ENCODE measurements around the gene ZNF699. TPM values are rescaled to one million over a fixed set of nuclear protein-coding genes. Genes with fewer than 3 reads are reported as not detected.

Gene ZNF699
- total and polyA plus RNA-seq, 2 experiments from 2014 or later = 3.0 to 11.8 TPM

- no peak for DNase-seq (ENCODE audit: low spot score)
- H3K27ac ChIP-seq (ENCODE audit: low read depth) = no peak overlapping the region
Observed at GRCh38 chr19:9306443-9306842, 3.2 kb downstream of the ZNF699 start.

More at GRCh38 chr19:9306443-9306842, 3.2 kb downstream of the ZNF699 start:
- no peak overlapping the region for H3K4me2 ChIP-seq
- no peaks in the 10 kb centered on the region for H3K4me1 ChIP-seq (ENCODE audit: insufficient read depth)
- Mint-ChIP-seq H3K9me3 (peaks cover 59% of the 10 kb centered on the region), H3K36me3 (ENCODE audit: low read depth) (peaks cover 42% of the 10 kb centered on the region), H3K4me3 (no peak overlapping the region), H3K27ac (no peak overlapping the region), H3K27me3 (ENCODE audit: insufficient read depth, low read depth, poor library complexity) (peaks cover 9% of the 10 kb centered on the region), H3K4me1 (no peaks in the 10 kb centered on the region)
- ATAC-seq = no peak
- H3K36me3 ChIP-seq (ENCODE audit: insufficient read depth) = peaks cover 2% of the 10 kb centered on the region
- no peak overlapping the region for H2AFZ ChIP-seq
- TF ChIP-seq REST (IDR thresholded peaks at IDR 0.05; ENCODE audit: unreplicated experiment) (no peak), NANOG (IDR thresholded peaks at IDR 0.05; ENCODE audit: borderline replicate concordance) (no peak), ZNF331 (CRISPR knock-in tag; IDR thresholded peaks at IDR 0.05; ENCODE audit: low read depth) (no peak), POLR2AphosphoS5 (IDR thresholded peaks at IDR 0.05; ENCODE audit: low read depth) (no peak), JUNB (IDR thresholded peaks at IDR 0.05; ENCODE audit: unreplicated experiment) (no peak), CTCF (conservative IDR thresholded peaks at IDR 0.05; ENCODE audit: low read depth in 2 of 2) (no peak), EZH2phosphoT487 (IDR thresholded peaks at IDR 0.05; ENCODE audit: unreplicated experiment) (no peak), EZH2 (IDR thresholded peaks at IDR 0.05; ENCODE audit: low read depth, unreplicated experiment) (no peak), ZNF114 (CRISPR knock-in tag; IDR thresholded peaks at IDR 0.05) (no peak), CREB1 (CRISPR knock-in tag; IDR thresholded peaks at IDR 0.05; ENCODE audit: low read depth) (no peak), STAT1 (IDR thresholded peaks at IDR 0.05; ENCODE audit: unreplicated experiment) (no peak)
- TF ChIP-seq, protein P1, sequence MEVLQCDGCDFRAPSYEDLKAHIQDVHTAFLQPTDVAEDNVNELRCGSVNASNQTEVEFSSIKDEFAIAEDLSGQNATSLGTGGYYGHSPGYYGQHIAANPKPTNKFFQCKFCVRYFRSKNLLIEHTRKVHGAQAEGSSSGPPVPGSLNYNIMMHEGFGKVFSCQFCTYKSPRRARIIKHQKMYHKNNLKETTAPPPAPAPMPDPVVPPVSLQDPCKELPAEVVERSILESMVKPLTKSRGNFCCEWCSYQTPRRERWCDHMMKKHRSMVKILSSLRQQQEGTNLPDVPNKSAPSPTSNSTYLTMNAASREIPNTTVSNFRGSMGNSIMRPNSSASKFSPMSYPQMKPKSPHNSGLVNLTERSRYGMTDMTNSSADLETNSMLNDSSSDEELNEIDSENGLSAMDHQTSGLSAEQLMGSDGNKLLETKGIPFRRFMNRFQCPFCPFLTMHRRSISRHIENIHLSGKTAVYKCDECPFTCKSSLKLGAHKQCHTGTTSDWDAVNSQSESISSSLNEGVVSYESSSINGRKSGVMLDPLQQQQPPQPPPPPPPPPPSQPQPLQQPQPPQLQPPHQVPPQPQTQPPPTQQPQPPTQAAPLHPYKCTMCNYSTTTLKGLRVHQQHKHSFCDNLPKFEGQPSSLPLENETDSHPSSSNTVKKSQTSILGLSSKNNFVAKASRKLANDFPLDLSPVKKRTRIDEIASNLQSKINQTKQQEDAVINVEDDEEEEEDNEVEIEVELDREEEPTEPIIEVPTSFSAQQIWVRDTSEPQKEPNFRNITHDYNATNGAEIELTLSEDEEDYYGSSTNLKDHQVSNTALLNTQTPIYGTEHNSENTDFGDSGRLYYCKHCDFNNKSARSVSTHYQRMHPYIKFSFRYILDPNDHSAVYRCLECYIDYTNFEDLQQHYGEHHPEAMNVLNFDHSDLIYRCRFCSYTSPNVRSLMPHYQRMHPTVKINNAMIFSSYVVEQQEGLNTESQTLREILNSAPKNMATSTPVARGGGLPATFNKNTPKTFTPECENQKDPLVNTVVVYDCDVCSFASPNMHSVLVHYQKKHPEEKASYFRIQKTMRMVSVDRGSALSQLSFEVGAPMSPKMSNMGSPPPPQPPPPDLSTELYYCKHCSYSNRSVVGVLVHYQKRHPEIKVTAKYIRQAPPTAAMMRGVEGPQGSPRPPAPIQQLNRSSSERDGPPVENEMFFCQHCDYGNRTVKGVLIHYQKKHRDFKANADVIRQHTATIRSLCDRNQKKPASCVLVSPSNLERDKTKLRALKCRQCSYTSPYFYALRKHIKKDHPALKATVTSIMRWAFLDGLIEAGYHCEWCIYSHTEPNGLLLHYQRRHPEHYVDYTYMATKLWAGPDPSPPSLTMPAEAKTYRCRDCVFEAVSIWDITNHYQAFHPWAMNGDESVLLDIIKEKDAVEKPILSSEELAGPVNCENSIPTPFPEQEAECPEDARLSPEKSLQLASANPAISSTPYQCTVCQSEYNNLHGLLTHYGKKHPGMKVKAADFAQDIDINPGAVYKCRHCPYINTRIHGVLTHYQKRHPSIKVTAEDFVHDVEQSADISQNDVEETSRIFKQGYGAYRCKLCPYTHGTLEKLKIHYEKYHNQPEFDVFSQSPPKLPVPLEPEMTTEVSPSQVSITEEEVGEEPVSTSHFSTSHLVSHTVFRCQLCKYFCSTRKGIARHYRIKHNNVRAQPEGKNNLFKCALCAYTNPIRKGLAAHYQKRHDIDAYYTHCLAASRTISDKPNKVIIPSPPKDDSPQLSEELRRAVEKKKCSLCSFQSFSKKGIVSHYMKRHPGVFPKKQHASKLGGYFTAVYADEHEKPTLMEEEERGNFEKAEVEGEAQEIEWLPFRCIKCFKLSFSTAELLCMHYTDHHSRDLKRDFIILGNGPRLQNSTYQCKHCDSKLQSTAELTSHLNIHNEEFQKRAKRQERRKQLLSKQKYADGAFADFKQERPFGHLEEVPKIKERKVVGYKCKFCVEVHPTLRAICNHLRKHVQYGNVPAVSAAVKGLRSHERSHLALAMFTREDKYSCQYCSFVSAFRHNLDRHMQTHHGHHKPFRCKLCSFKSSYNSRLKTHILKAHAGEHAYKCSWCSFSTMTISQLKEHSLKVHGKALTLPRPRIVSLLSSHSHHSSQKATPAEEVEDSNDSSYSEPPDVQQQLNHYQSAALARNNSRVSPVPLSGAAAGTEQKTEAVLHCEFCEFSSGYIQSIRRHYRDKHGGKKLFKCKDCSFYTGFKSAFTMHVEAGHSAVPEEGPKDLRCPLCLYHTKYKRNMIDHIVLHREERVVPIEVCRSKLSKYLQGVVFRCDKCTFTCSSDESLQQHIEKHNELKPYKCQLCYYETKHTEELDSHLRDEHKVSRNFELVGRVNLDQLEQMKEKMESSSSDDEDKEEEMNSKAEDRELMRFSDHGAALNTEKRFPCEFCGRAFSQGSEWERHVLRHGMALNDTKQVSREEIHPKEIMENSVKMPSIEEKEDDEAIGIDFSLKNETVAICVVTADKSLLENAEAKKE (CRISPR knock-in tag; IDR thresholded peaks at IDR 0.05) = no peak
- TF ChIP-seq, protein P2, sequence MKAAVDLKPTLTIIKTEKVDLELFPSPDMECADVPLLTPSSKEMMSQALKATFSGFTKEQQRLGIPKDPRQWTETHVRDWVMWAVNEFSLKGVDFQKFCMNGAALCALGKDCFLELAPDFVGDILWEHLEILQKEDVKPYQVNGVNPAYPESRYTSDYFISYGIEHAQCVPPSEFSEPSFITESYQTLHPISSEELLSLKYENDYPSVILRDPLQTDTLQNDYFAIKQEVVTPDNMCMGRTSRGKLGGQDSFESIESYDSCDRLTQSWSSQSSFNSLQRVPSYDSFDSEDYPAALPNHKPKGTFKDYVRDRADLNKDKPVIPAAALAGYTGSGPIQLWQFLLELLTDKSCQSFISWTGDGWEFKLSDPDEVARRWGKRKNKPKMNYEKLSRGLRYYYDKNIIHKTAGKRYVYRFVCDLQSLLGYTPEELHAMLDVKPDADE (IDR thresholded peaks at IDR 0.05) = no peak
- H3K9me2 ChIP-seq (ENCODE audit: insufficient read depth) = no peaks in the 10 kb centered on the region
- H3F3A ChIP-seq (replicated peaks; ENCODE audit: low read depth) = peaks cover 8% of the 10 kb centered on the region; the same call in 1 of the 2 replicates
- no peaks in the 10 kb centered on the region for H3K27me3 ChIP-seq (ENCODE audit: insufficient read depth)
- H3K79me2 ChIP-seq (replicated peaks; ENCODE audit: insufficient read depth) = peaks cover 4% of the 10 kb centered on the region
- H3K4me3 ChIP-seq = no peak overlapping the region
- no peaks in the 10 kb centered on the region for H4K20me1 ChIP-seq (replicated peaks; ENCODE audit: insufficient read depth)
